CD4-positive, alpha-beta memory T cell (primary cell): Measurements from ENCODE around the gene FOXL1. TPM values are rescaled to one million over a fixed set of nuclear protein-coding genes. Genes with fewer than 3 reads are reported as not detected.

Source experiments
- CTCF ChIA-PET: fragments of 350-600 bp; sonication (Branson Sonifier 250); formaldehyde crosslinking; loops from one replicate; lab custom pipeline; 2021; ENCODE audit warnings: inconsistent platforms; ENCODE audit not compliant: partially characterized antibody; lab: Charles Lee
- POLR2A ChIA-PET: fragments of 350-600 bp; sonication (Branson Sonifier 250); formaldehyde crosslinking; loops from one replicate; lab custom pipeline; 2021; ENCODE audit not compliant: partially characterized antibody; lab: Charles Lee
- DNase-seq, 5 donors: peaks; one replicate each; pipeline versions ENCODE4 v3.0.0 to v3.0.0-alpha.2; 2020 to 2022; ENCODE audit warnings: mixed read lengths in 1 of 5
- H3K27ac ChIP-seq: one replicate; pipeline ENCODE4 v1.7.0; 2013; ENCODE audit warnings: low read depth, low read length
- H3K27me3 ChIP-seq: 2 replicates; pipeline ENCODE4 v1.7.0; 2013; ENCODE audit warnings: mild to moderate bottlenecking, low read length, moderate library complexity; ENCODE audit not compliant: insufficient read depth
- H3K36me3 ChIP-seq: 2 replicates; pipeline ENCODE4 v1.7.0; 2013; ENCODE audit warnings: mild to moderate bottlenecking, low read length, moderate library complexity; ENCODE audit not compliant: insufficient read depth
- H3K4me1 ChIP-seq: 2 replicates; pipeline ENCODE4 v1.7.0; 2013; ENCODE audit warnings: mild to moderate bottlenecking, low read length, moderate library complexity; ENCODE audit not compliant: insufficient read depth
- H3K4me3 ChIP-seq, 2 donors: one replicate each; pipeline ENCODE4 v1.7.0; 2013; ENCODE audit warnings: low read length in 2 of 2, mild to moderate bottlenecking in 1 of 2
- H3K9me3 ChIP-seq, 2 donors: one replicate each; pipeline ENCODE4 v1.7.0; 2013; ENCODE audit warnings: low read length in 2 of 2, control low read depth in 1 of 2; ENCODE audit not compliant: control insufficient read depth in 1 of 2
- H3K27ac Mint-ChIP-seq, 7 donors: one replicate each; pipeline ENCODE4 v1.8.0; 2020 to 2021; ENCODE audit warnings: mixed read lengths in 7 of 7, mild to moderate bottlenecking in 6 of 7, inconsistent platforms in 3 of 7, moderate library complexity in 3 of 7
- H3K27me3 Mint-ChIP-seq, 2 donors: one replicate each; pipeline ENCODE4 v1.8.0; 2020 to 2021; ENCODE audit warnings: mixed read lengths in 2 of 2
- H3K36me3 Mint-ChIP-seq, 2 donors: one replicate each; pipeline ENCODE4 v1.8.0; 2020 to 2021; ENCODE audit warnings: mixed read lengths in 2 of 2, inconsistent platforms in 1 of 2, mild to moderate bottlenecking in 1 of 2
- H3K4me1 Mint-ChIP-seq, 4 donors: one replicate each; pipeline ENCODE4 v1.8.0; 2020 to 2021; ENCODE audit warnings: mixed read lengths in 4 of 4, mild to moderate bottlenecking in 1 of 4
- H3K4me3 Mint-ChIP-seq, 8 donors: one replicate each; pipeline ENCODE4 v1.8.0; 2020 to 2021; ENCODE audit warnings: mixed read lengths in 8 of 8, mild to moderate bottlenecking in 7 of 8, moderate library complexity in 6 of 8, inconsistent platforms in 3 of 8
- H3K9me3 Mint-ChIP-seq, 8 donors: one replicate each; pipeline ENCODE4 v1.8.0; 2020 to 2021; ENCODE audit warnings: mixed read lengths in 8 of 8, mild to moderate bottlenecking in 5 of 8, inconsistent platforms in 3 of 8, moderate library complexity in 1 of 8
- intact Hi-C: fragments of 100-400 bp; cut with micrococcal nuclease; formaldehyde crosslinking; loops from one replicate; pipeline ENCODE4 v1.15.1; 2023
- polyA plus RNA-seq, 2 donors: library from polyadenylated mRNA; unstranded; fragments of 300-500 nt; fragmentation: Illumina TruSeq; gene quantifications; one replicate each; pipeline ENCODE4 v1.2.3, GENCODE V29; 2021
- total RNA-seq, 2 experiments: library from RNA; stranded (reverse); gene quantifications; one replicate each; pipeline ENCODE4 v1.2.3, GENCODE V29; 2021

The FOXL1 gene
- total RNA-seq (not detected), polyA plus RNA-seq (not detected)

DNA sequence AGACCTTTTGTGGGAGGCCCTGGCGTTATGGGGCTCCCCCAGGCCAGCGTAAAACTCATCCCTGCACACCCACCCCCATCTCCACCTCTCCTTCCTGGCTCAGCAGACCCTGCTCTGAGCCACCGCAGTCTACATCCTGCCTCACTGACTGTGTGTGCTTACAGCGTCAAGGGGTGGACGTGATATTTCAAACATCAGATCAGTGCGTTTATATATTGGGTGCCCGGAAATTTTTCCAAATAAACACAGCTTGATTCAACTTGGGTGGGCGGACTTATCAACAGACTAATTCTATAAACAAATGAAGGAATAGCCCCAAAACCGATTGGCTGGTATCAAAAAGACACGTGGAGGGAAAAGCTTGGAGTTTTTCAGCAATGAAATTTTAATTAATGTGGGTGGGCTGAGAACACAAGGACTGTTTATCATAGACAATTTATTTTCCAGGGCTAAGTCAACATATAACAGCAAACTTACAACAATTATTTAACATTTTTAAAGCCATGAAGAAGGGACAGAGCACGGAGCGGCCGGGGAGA, at the start of gene FOXL1:
TSS of gene FOXL1 (plus strand) at position 489 of the 539 bp plus-strand sequence. CDS start 175 bp downstream, outside the sequence.
- CTCF ChIA-PET = no interaction called here
- intact Hi-C loops = no loop called here
- Histone ChIP-seq H3K4me1 (peaks cover 16% of the 10 kb centered on the region), H3K9me3 (no peaks in the 10 kb centered on the region), H3K27me3 (peaks cover 21% of the 10 kb centered on the region), H3K4me3 (no peak within 1 kb of the TSS), H3K27ac (no peak within 1 kb of the TSS), H3K36me3 (no peaks in the 10 kb centered on the region)
- no peak for DNase-seq
- H3K4me3 Mint-ChIP-seq = peak within 1 kb of the TSS in 3 of 8 donors; percentile 4 to 20 (median 11)
- POLR2A ChIA-PET = no interaction called here
- H3K4me1 Mint-ChIP-seq = peaks cover 3 to 18% (median 11%) of the 10 kb centered on the region in 4 donors
- peaks cover 50 to 63% of the 10 kb centered on the region in 2 donors for H3K27me3 Mint-ChIP-seq
- no peaks in the 10 kb centered on the region for H3K36me3 Mint-ChIP-seq
- no peaks in the 10 kb centered on the region for H3K9me3 Mint-ChIP-seq
- H3K27ac Mint-ChIP-seq = no peak within 1 kb of the TSS

DNA sequence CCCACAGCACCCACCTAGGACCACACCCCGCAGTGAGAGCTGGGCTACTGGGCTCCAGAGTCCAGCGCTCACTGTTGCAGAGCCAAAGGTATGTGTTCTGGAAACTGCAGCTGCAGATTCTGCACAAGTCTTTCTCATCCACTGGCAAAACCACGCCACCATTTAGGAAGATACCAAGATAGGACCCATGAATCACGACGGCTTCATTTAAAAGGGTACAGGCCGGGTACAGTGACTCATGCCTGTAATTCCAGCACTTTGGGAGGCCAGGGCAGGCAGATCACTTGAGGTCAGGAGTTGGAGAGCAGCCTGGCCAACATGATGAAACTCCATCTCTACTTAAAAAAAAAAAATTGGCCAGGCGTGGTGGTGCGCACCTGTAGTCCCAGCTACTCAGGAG, 49.2 kb upstream of the FOXL1 start:
- H3K27ac Mint-ChIP-seq = no peak overlapping the region
- no peaks in the 10 kb centered on the region for H3K27me3 ChIP-seq

DNA sequence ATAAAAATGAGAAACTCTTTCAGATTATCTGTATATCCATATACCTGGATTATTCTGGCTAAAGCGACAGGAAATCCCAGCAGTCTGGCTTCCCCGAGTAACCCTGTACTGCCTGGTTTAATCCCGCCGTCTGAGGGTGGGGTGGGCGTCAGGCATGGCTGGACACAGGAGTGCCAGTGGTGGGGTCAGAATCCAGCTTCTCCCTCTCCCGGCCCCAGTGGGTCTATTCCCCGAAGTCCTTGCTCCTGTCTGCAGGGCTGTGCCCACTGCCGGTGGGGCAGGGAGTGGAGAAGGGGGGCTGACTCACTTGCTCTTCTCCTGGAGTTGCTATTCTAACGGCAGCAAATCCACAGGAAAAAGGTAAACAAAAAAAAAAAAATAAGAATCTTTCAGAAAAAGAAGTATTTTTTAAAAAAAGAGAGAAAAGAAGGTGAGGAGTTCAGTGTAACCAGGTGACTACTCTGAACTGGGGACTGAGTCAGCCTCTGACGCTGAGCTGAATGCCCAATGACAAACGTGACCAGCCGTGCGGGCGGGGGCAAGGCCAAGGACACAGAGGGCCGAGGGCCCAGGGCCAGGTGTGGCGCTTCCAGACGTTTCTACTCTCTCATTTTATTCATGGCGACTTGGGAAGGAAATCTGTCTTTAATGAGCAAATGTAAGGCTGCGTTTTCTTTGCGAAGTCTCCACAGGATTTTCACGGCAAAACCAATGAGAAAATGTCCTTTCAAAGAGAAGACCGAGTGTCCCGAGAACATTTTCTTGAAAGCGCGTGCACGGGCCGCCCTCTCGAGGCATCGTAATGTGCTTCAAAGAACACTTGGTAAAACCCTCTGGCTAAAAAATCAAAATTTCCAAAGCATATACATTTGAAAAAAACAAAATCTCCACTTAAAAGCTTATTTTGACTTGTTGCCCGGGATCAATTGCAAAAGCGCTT, 47.8 kb upstream of the FOXL1 start:
- Histone ChIP-seq H3K27ac (no peak overlapping the region), H3K9me3 (no peaks in the 10 kb centered on the region), H3K36me3 (no peaks in the 10 kb centered on the region), H3K4me3 (no peak overlapping the region), H3K27me3 (no peaks in the 10 kb centered on the region), H3K4me1 (no peaks in the 10 kb centered on the region)
- Mint-ChIP-seq H3K4me1 (no peaks in the 10 kb centered on the region), H3K36me3 (peaks cover 14 to 16% of the 10 kb centered on the region in 2 donors), H3K27ac (no peak overlapping the region), H3K27me3 (no peaks in the 10 kb centered on the region), H3K9me3 (peaks cover 0 to 15% (median 7%) of the 10 kb centered on the region in 8 donors), H3K4me3 (no peak overlapping the region)
- DNase-seq = no peak
- ChIA-PET CTCF (no interaction called here), POLR2A (no interaction called here)
- intact Hi-C loops = no loop called here

More for the DNA sequence above, 49.2 kb upstream of the FOXL1 start:
- Histone ChIP-seq H3K9me3 (no peaks in the 10 kb centered on the region), H3K4me3 (no peak overlapping the region), H3K4me1 (no peaks in the 10 kb centered on the region), H3K36me3 (no peaks in the 10 kb centered on the region), H3K27ac (no peak overlapping the region)
- ChIA-PET CTCF (no interaction called here), POLR2A (no interaction called here)
- Mint-ChIP-seq H3K36me3 (peaks cover 14 to 16% of the 10 kb centered on the region in 2 donors), H3K4me3 (no peak overlapping the region), H3K9me3 (peaks cover 0 to 15% (median 7%) of the 10 kb centered on the region in 8 donors), H3K27me3 (no peaks in the 10 kb centered on the region), H3K4me1 (no peaks in the 10 kb centered on the region)
- DNase-seq = no peak
- intact Hi-C loops = no loop called here

DNA sequence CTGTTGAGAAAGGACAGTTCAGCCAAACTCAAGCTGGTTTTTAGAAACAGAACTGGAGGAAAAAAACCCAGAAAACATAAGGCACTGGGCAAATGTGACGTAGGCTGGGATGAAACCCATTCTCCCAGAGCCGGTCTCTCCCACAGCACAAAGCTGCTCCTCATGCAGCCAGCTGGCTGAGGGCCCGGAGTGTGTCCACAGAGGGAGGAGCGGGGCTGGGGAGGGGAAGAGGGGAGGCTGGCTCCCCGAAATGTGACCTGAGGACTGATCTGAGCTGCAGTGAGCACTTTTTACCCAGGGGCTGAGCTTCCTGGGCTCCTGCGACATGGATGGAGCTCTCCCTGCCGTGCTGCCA, 47.2 kb upstream of the FOXL1 start:
- no peaks in the 10 kb centered on the region for H3K27me3 ChIP-seq
- no peaks in the 10 kb centered on the region for H3K9me3 ChIP-seq
- H3K27ac ChIP-seq = no peak overlapping the region
- no peak overlapping the region for H3K4me3 ChIP-seq
- Mint-ChIP-seq H3K27ac (no peak overlapping the region), H3K9me3 (peaks cover 0 to 12% (median 6%) of the 10 kb centered on the region in 8 donors), H3K4me3 (no peak overlapping the region), H3K36me3 (peaks cover 14 to 16% of the 10 kb centered on the region in 2 donors), H3K27me3 (no peaks in the 10 kb centered on the region), H3K4me1 (no peaks in the 10 kb centered on the region)
- ChIA-PET CTCF (no interaction called here), POLR2A (no interaction called here)
- intact Hi-C loops = no loop called here
- H3K4me1 ChIP-seq = no peaks in the 10 kb centered on the region
- DNase-seq = no peak
- no peaks in the 10 kb centered on the region for H3K36me3 ChIP-seq

DNA sequence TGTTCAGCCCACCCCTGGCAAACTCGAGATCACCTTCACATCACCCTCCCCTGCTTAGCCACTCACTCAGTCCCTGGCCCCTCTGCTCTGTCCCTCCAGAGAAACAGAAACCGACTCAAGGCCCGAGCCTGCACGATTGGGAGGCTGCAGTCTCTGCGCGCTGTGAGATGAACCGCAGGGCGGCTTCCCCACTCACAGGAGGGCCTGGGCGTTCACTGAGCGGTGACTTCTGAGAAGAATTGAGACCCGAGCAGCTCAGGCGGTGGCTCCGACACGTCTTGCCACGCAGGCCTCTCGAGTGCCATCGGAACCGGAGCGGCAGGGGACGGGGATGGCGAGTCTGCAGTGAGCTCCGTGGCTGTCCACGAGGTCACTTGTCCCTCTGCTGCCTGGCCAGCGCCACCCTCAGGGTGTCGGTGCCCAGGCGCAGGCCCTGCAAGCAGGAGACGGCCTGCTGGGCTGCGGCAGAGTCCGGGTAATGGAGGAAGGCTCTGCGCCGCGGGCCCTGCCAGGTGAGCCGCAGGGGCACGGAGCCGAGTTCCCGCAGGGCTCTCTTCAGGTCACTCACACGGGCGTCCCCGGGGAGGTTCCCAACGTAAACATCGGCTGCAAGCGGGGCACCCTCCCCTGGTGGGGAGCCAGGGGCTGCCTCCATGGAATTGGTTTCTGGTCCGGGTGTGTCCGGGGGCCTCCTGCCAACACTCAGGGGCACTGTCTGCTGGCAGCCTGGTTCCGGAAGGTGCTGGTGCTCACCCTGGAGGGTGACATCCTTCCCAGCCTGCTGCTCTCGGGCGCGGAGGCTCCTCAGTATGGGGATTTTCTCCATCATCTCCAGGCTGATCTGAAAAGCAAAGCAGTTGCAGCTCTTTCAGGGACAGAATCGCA, 46.5 kb upstream of the FOXL1 start:
- no peaks in the 10 kb centered on the region for H3K36me3 ChIP-seq
- H3K27me3 Mint-ChIP-seq = no peaks in the 10 kb centered on the region
- no peak for DNase-seq
- peaks cover 18 to 19% of the 10 kb centered on the region in 2 donors for H3K36me3 Mint-ChIP-seq
- H3K4me1 ChIP-seq = no peaks in the 10 kb centered on the region
- CTCF ChIA-PET = interaction anchor here (1.4 kb wide), 1 partner anchor 12 kb away, joined by 5 read pairs; no protein-coding TSS in a partner anchor
- H3K27me3 ChIP-seq = no peaks in the 10 kb centered on the region
- H3K4me1 Mint-ChIP-seq = no peaks in the 10 kb centered on the region
- no peaks in the 10 kb centered on the region for H3K9me3 ChIP-seq
- intact Hi-C loops = no loop called here
- POLR2A ChIA-PET = no interaction called here
- H3K4me3 ChIP-seq = no peak overlapping the region
- H3K4me3 Mint-ChIP-seq = no peak overlapping the region
- no peak overlapping the region for H3K27ac ChIP-seq
- H3K9me3 Mint-ChIP-seq = peaks cover 0 to 6% (median 2%) of the 10 kb centered on the region in 8 donors
- no peak overlapping the region for H3K27ac Mint-ChIP-seq

GRCh38 chr16:86532526-86532815, 45.9 kb upstream of the FOXL1 start:
- Histone ChIP-seq H3K36me3 (peaks cover under 1% of the 10 kb centered on the region), H3K4me3 (no peak overlapping the region), H3K27me3 (no peaks in the 10 kb centered on the region), H3K27ac (no peak overlapping the region), H3K4me1 (no peaks in the 10 kb centered on the region), H3K9me3 (no peaks in the 10 kb centered on the region)
- Mint-ChIP-seq H3K36me3 (peaks cover 23% of the 10 kb centered on the region in 2 donors), H3K27ac (no peak overlapping the region), H3K9me3 (peaks cover 0 to 5% (median 2%) of the 10 kb centered on the region in 8 donors), H3K4me3 (no peak overlapping the region), H3K4me1 (no peaks in the 10 kb centered on the region), H3K27me3 (no peaks in the 10 kb centered on the region)
- intact Hi-C loops = no loop called here
- ChIA-PET POLR2A (no interaction called here), CTCF (interaction anchor here (1.4 kb wide), 1 partner anchor 13 kb away, joined by 5 read pairs; no protein-coding TSS in a partner anchor)
- DNase-seq = no peak

DNA sequence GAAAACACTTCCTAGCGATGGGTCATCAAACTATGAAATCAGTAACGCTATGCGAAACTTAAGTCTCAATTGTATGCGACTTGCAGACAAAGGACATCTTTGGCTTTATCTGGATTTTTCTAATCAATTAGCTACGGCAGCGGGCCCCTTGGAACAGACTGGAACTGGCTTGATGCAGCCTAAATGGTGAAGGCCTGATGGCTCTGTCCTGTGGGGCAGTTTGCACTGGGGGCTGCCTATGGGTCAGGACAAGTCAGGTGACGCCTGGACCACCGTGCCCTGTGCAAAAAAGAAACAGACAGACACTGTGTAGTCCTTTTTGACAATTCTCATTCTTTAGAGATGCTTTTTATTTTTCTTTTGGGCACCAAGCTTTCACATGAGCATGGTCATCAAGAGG, 45.3 kb upstream of the FOXL1 start:
- intact Hi-C loops = no loop called here
- Histone ChIP-seq H3K9me3 (no peaks in the 10 kb centered on the region), H3K4me1 (no peaks in the 10 kb centered on the region), H3K36me3 (peaks cover 7% of the 10 kb centered on the region), H3K27ac (no peak overlapping the region), H3K4me3 (no peak overlapping the region), H3K27me3 (no peaks in the 10 kb centered on the region)
- no peak overlapping the region for H3K27ac Mint-ChIP-seq
- CTCF ChIA-PET = interaction anchor here (0.9 to 1.7 kb wide), 4 partner anchors 9 to 31 kb away, joined by 3 to 6 read pairs (median 4); no protein-coding TSS in a partner anchor
- no peak overlapping the region for H3K4me3 Mint-ChIP-seq
- H3K9me3 Mint-ChIP-seq = peaks cover 0 to 2% (median 0%) of the 10 kb centered on the region in 8 donors
- H3K36me3 Mint-ChIP-seq = peaks cover 23% of the 10 kb centered on the region in 2 donors
- POLR2A ChIA-PET = no interaction called here
- no peaks in the 10 kb centered on the region for H3K4me1 Mint-ChIP-seq
- H3K27me3 Mint-ChIP-seq = no peaks in the 10 kb centered on the region
- DNase-seq = no peak
